ENCODE data around the gene ZBTB32.

The ZBTB32 gene

DNA sequence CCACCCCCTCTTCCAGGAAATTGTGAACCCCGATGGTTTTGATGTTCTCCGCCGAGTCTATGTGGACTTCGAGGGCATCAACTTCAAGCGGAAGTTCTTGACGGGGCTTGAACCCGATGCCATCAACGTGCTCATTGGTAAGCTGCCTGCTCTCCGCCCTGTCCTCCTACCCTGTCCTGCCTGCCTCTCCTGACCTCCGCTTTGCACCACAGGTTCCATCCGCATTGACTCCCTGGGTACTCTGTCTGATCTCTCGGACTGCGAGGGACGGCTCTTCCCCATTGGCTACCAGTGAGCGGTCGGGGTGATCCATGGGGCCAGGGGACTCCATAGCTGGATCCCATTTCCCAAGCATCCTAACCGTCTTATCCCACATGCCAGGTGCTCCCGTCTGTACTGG lies 26.0 kb downstream of the ZBTB32 start:
- no peaks in the 10 kb centered on the region for H3K27me3 ChIP-seq (ENCODE audit: control insufficient read depth, insufficient read depth, low read length)
- no peak overlapping the region for H3K27ac ChIP-seq
- H2AFZ ChIP-seq, result no peak overlapping the region
- H3K4me3 ChIP-seq (ENCODE audit: low read depth, low read length), result no peak overlapping the region
- H3K4me1 ChIP-seq, result no peaks in the 10 kb centered on the region
- TF ChIP-seq, protein P1, sequence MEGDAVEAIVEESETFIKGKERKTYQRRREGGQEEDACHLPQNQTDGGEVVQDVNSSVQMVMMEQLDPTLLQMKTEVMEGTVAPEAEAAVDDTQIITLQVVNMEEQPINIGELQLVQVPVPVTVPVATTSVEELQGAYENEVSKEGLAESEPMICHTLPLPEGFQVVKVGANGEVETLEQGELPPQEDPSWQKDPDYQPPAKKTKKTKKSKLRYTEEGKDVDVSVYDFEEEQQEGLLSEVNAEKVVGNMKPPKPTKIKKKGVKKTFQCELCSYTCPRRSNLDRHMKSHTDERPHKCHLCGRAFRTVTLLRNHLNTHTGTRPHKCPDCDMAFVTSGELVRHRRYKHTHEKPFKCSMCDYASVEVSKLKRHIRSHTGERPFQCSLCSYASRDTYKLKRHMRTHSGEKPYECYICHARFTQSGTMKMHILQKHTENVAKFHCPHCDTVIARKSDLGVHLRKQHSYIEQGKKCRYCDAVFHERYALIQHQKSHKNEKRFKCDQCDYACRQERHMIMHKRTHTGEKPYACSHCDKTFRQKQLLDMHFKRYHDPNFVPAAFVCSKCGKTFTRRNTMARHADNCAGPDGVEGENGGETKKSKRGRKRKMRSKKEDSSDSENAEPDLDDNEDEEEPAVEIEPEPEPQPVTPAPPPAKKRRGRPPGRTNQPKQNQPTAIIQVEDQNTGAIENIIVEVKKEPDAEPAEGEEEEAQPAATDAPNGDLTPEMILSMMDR (IDR thresholded peaks at IDR 0.05), result no peak
- H3K9me3 ChIP-seq (ENCODE audit: control insufficient read depth, low read length), result no peaks in the 10 kb centered on the region
- no peak overlapping the region for H3K4me2 ChIP-seq (ENCODE audit: low read length)
- no peak overlapping the region for H3K9ac ChIP-seq
- peaks cover 4% of the 10 kb centered on the region for H3K79me2 ChIP-seq
- no peaks in the 10 kb centered on the region for H3K36me3 ChIP-seq (ENCODE audit: control insufficient read depth, insufficient read depth, low read length)

DNA sequence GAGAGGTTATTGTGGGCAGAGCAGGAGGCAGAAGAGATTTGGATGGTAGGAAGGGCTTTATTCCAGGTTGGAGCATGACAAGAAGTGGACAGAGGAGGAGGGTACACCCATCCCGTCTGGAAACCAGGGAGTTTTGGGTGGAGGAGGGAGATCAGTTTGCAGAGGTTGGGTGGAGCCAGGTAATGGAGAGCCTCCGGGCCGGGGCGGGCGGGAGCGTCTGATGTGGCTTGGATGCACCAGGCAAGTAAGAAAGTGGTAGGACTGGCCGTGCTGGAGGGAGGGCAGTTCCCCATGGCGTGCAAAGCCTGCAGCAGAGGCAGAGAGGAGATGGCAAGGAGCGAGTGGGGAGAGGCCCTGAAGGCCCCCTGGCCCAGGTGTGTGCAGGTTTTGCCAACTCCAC lies 27.0 kb downstream of the ZBTB32 start:
- no peaks in the 10 kb centered on the region for H3K9me3 ChIP-seq (ENCODE audit: control insufficient read depth, low read length)

DNA sequence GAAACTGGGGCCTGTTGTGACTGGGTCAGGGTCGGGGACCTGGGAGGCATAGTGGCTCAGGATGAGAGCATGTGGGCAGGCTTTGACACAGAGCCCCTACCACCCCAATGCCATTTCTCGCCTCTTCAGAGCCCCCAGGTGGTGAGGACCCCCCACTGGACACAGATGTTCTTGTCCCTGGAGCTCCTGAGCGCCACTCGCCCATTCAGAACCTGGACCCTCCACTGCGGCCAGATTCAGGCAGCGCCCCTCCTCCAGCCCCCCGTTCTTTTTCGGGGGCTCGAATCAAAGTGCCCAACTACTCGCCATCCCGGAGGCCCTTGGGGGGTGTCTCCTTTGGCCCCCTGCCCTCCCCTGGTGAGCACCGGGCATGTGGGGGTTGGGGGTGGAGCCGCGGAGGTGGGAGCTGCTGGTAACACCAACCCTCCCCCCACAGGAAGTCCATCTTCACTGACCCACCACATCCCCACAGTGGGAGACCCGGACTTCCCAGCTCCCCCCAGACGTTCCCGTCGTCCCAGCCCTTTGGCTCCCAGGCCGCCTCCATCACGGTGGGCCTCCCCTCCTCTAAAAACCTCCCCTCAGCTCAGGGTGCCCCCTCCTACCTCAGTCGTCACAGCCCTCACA lies 27.5 kb downstream of the ZBTB32 start:
- H3K27ac ChIP-seq, result no peak overlapping the region
- no peaks in the 10 kb centered on the region for H3K27me3 ChIP-seq (ENCODE audit: control insufficient read depth, insufficient read depth, low read length)
- no peak overlapping the region for H3K4me3 ChIP-seq (ENCODE audit: low read depth, low read length)
- TF ChIP-seq, protein P1 (IDR thresholded peaks at IDR 0.05), result no peak
- no peak overlapping the region for H2AFZ ChIP-seq
- no peak overlapping the region for H3K9ac ChIP-seq
- H3K79me2 ChIP-seq, result peaks cover 3% of the 10 kb centered on the region
- no peaks in the 10 kb centered on the region for H3K36me3 ChIP-seq (ENCODE audit: control insufficient read depth, insufficient read depth, low read length)
- no peak overlapping the region for H3K4me2 ChIP-seq (ENCODE audit: low read length)
- H3K4me1 ChIP-seq, result no peaks in the 10 kb centered on the region
- H3K9me3 ChIP-seq (ENCODE audit: control insufficient read depth, low read length), result no peaks in the 10 kb centered on the region

More for the DNA sequence above, 27.0 kb downstream of the ZBTB32 start:
- no peaks in the 10 kb centered on the region for H3K27me3 ChIP-seq (ENCODE audit: control insufficient read depth, insufficient read depth, low read length)
- TF ChIP-seq, protein P1 (IDR thresholded peaks at IDR 0.05), result no peak
- no peak overlapping the region for H3K9ac ChIP-seq
- no peak overlapping the region for H3K4me2 ChIP-seq (ENCODE audit: low read length)
- H3K4me3 ChIP-seq (ENCODE audit: low read depth, low read length), result no peak overlapping the region
- no peaks in the 10 kb centered on the region for H3K4me1 ChIP-seq
- H3K36me3 ChIP-seq (ENCODE audit: control insufficient read depth, insufficient read depth, low read length), result no peaks in the 10 kb centered on the region
- peaks cover 3% of the 10 kb centered on the region for H3K79me2 ChIP-seq
- H2AFZ ChIP-seq, result no peak overlapping the region
- H3K27ac ChIP-seq, result no peak overlapping the region

DNA sequence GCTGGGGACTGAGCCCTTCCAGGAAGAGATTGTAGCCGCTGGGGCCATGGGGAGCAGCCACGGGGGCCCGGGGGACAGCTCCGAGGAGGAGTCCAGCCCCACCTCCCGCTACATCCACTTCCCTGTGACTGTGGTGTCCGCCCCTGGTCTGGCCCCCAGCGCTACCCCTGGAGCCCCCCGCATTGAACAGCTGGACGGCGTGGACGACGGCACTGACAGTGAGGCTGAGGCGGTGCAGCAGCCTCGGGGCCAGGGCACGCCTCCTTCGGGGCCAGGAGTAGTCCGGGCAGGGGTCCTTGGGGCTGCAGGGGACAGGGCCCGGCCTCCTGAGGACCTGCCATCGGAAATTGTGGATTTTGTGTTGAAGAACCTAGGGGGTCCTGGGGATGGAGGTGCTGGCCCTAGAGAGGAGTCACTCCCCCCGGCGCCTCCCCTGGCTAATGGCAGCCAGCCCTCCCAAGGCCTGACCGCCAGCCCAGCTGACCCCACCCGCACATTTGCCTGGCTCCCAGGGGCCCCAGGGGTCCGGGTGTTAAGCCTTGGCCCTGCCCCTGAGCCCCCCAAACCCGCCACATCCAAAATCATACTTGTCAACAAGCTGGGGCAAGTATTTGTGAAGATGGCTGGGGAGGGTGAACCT lies 28.3 kb downstream of the ZBTB32 start:
- H2AFZ ChIP-seq, result no peak overlapping the region
- no peaks in the 10 kb centered on the region for H3K36me3 ChIP-seq (ENCODE audit: control insufficient read depth, insufficient read depth, low read length)
- TF ChIP-seq, protein P1 (IDR thresholded peaks at IDR 0.05), result no peak
- no peaks in the 10 kb centered on the region for H3K4me1 ChIP-seq
- no peaks in the 10 kb centered on the region for H3K27me3 ChIP-seq (ENCODE audit: control insufficient read depth, insufficient read depth, low read length)
- H3K9me3 ChIP-seq (ENCODE audit: control insufficient read depth, low read length), result no peaks in the 10 kb centered on the region
- H3K4me3 ChIP-seq (ENCODE audit: low read depth, low read length), result no peak overlapping the region
- H3K9ac ChIP-seq, result no peak overlapping the region
- no peak overlapping the region for H3K4me2 ChIP-seq (ENCODE audit: low read length)
- no peak overlapping the region for H3K27ac ChIP-seq
- H3K79me2 ChIP-seq, result peaks cover 3% of the 10 kb centered on the region
